Upper lobe of right lung (tissue), 1 donor: Measurements from ENCODE around the gene TTC31. TPM values are rescaled to one million over a fixed set of nuclear protein-coding genes. Genes with fewer than 3 reads are reported as not detected.
A peak's percentile ranks its signal among the peaks of the same experiment; 100 is the strongest.

Experiments used
- ATAC-seq: fragments of 200-7000 bp; cut with Tn5 transposase; one replicate; pipeline ENCODE4 v1.9.1; 2020; ENCODE audit warnings: mild to moderate bottlenecking, moderate library complexity
- DNase-seq: peaks from one replicate; pipeline ENCODE4 v3.0.0-alpha.2; 2020
- H3K27ac ChIP-seq: fragments of 200-600 bp; one replicate; pipeline ENCODE4 v1.8.0; 2022
- H3K27me3 ChIP-seq: fragments of 200-600 bp; one replicate; pipeline ENCODE4 v1.8.0; 2022; ENCODE audit warnings: mild to moderate bottlenecking
- H3K36me3 ChIP-seq: fragments of 200-600 bp; one replicate; pipeline ENCODE4 v1.8.0; 2022
- H3K4me1 ChIP-seq: fragments of 200-600 bp; one replicate; pipeline ENCODE4 v1.8.0; 2022
- H3K4me3 ChIP-seq: fragments of 200-600 bp; one replicate; pipeline ENCODE4 v1.8.0; 2022; ENCODE audit warnings: mild to moderate bottlenecking
- H3K9me3 ChIP-seq: fragments of 200-600 bp; one replicate; pipeline ENCODE4 v1.8.0; 2022
- CTCF ChIP-seq: fragments of 200-600 bp; IDR thresholded peaks from one replicate; pipeline ENCODE4 v1.8.0; 2022; ENCODE audit warnings: antibody characterized with exemption
- intact Hi-C: fragments of 100-400 bp; cut with DNase I; formaldehyde crosslinking; loops from one replicate; pipeline ENCODE4 v1.11.0; 2022
- total RNA-seq: library from RNA; stranded (reverse); fragmentation: NEBNext Ultra II Directional; extraction: Animal tissue kit (Norgen Biotek cat#: 25700); gene quantifications from one replicate; pipeline ENCODE4 v1.2.1, GENCODE V29; 2021
- donor health status: DM: no; HTN: yes; CAD: no; lungs with severe emphysema.

The TTC31 gene
- total RNA-seq, 1 donor from 2014 or later, result 23.4 TPM

- intact Hi-C loops, result no loop called here
- H3K9me3 ChIP-seq, result no peaks in the 10 kb centered on the region
Measured at GRCh38 chr2:74535440-74535965, 52.6 kb downstream of the TTC31 start.

GRCh38 chr2:74536166-74536950 lies 53.5 kb downstream of the TTC31 start:
- no peak for ATAC-seq
- no peaks in the 10 kb centered on the region for H3K9me3 ChIP-seq

More at GRCh38 chr2:74535440-74535965, 52.6 kb downstream of the TTC31 start:
- H3K4me3 ChIP-seq, result no peak overlapping the region
- peaks cover 19% of the 10 kb centered on the region for H3K36me3 ChIP-seq
- DNase-seq, result peak; percentile 51
- H3K27ac ChIP-seq, result no peak overlapping the region
- H3K4me1 ChIP-seq, result peaks cover 14% of the 10 kb centered on the region
- no peak for ATAC-seq
- no peak for TF ChIP-seq CTCF
- H3K27me3 ChIP-seq, result no peaks in the 10 kb centered on the region

GRCh38 chr2:74537140-74537539 lies 54.3 kb downstream of the TTC31 start:
- DNase-seq (peak; percentile 20), ATAC-seq (no peak)
- H3K27ac ChIP-seq, result no peak overlapping the region
- intact Hi-C loops, result no loop called here
- H3K36me3 ChIP-seq, result peaks cover 18% of the 10 kb centered on the region
- no peaks in the 10 kb centered on the region for H3K9me3 ChIP-seq
- H3K27me3 ChIP-seq, result no peaks in the 10 kb centered on the region
- TF ChIP-seq CTCF, result no peak
- no peak overlapping the region for H3K4me3 ChIP-seq
- no peaks in the 10 kb centered on the region for H3K4me1 ChIP-seq

More at GRCh38 chr2:74536166-74536950, 53.5 kb downstream of the TTC31 start:
- Histone ChIP-seq H3K4me1 (peaks cover 6% of the 10 kb centered on the region), H3K27me3 (no peaks in the 10 kb centered on the region), H3K36me3 (peaks cover 19% of the 10 kb centered on the region), H3K4me3 (no peak overlapping the region), H3K27ac (no peak overlapping the region)
- peak; percentile 48 for DNase-seq
- TF ChIP-seq CTCF, result no peak
- intact Hi-C loops, result no loop called here

- Histone ChIP-seq H3K27ac (no peak overlapping the region), H3K36me3 (peaks cover 2% of the 10 kb centered on the region), H3K9me3 (no peaks in the 10 kb centered on the region), H3K4me3 (no peak overlapping the region), H3K4me1 (no peaks in the 10 kb centered on the region), H3K27me3 (no peaks in the 10 kb centered on the region)
- intact Hi-C loops, result no loop called here
- TF ChIP-seq CTCF, result no peak
- DNase-seq, result peak; percentile 39
- no peak for ATAC-seq
Measured at GRCh38 chr2:74538881-74539339, 56.0 kb downstream of the TTC31 start.

- H3K36me3 ChIP-seq, result no peaks in the 10 kb centered on the region
- intact Hi-C loops, result no loop called here
- H3K4me3 ChIP-seq, result no peak overlapping the region
- H3K9me3 ChIP-seq, result no peaks in the 10 kb centered on the region
- H3K27me3 ChIP-seq, result no peaks in the 10 kb centered on the region
- no peak overlapping the region for H3K27ac ChIP-seq
- no peaks in the 10 kb centered on the region for H3K4me1 ChIP-seq
- no peak for TF ChIP-seq CTCF
- DNase-seq (peak; percentile 43), ATAC-seq (peak; percentile 40)
Measured at GRCh38 chr2:74540291-74540690, 57.4 kb downstream of the TTC31 start.
